Astrocyte (in vitro differentiated cells and primary cell): ENCODE data around the gene ITPK1. TPM values are rescaled to one million over a fixed set of nuclear protein-coding genes. Genes with fewer than 3 reads are reported as not detected.

Experiments
- DNase-seq: peaks from one replicate; pipeline ENCODE4 v3.0.0-alpha.2; 2010; ENCODE audit warnings: low read depth
- FAIRE-seq: peaks from 2 replicates; lab custom pipeline; 2011; peaks lifted over from hg19 to GRCh38; lab: Jason Lieb, UNC
- H2AFZ ChIP-seq: 2 replicates; pipeline ENCODE4 v1.6.0; 2012; ENCODE audit warnings: low read depth, low read length, inconsistent platforms
- H3K27ac ChIP-seq: 2 replicates; pipeline ENCODE4 v1.5.1; 2011; ENCODE audit warnings: low read depth, low read length, inconsistent platforms
- H3K27me3 ChIP-seq: 2 replicates; pipeline ENCODE4 v1.6.0; 2011; ENCODE audit warnings: low read length, inconsistent platforms; ENCODE audit not compliant: insufficient read depth
- H3K36me3 ChIP-seq: 2 replicates; pipeline ENCODE4 v1.5.1; 2011; ENCODE audit warnings: low read length, inconsistent platforms; ENCODE audit not compliant: insufficient read depth
- H3K4me1 ChIP-seq: 2 replicates; pipeline ENCODE4 v1.5.1; 2011; ENCODE audit warnings: low read length, inconsistent platforms; ENCODE audit not compliant: insufficient read depth
- H3K4me2 ChIP-seq: 2 replicates; pipeline ENCODE4 v1.6.0; 2012; ENCODE audit warnings: low read length, inconsistent platforms
- H3K4me3 ChIP-seq: 2 replicates; pipeline ENCODE4 v1.5.1; 2011; ENCODE audit warnings: low read depth, mild to moderate bottlenecking, low read length, inconsistent platforms; ENCODE audit not compliant: insufficient read depth
- H3K79me2 ChIP-seq: 2 replicates; pipeline ENCODE4 v1.6.0; 2012; ENCODE audit warnings: mild to moderate bottlenecking, low read length, inconsistent platforms; ENCODE audit not compliant: insufficient read depth
- H3K9ac ChIP-seq: 2 replicates; pipeline ENCODE4 v1.6.0; 2012; ENCODE audit warnings: mild to moderate bottlenecking, low read length, inconsistent platforms
- H3K9me3 ChIP-seq: 2 replicates; pipeline ENCODE4 v1.5.1; 2012; ENCODE audit warnings: low read depth, mild to moderate bottlenecking, low read length, inconsistent platforms; ENCODE audit not compliant: insufficient read depth
- H4K20me1 ChIP-seq: 2 replicates; pipeline ENCODE4 v1.6.0; 2012; ENCODE audit warnings: low read length, inconsistent platforms; ENCODE audit not compliant: insufficient read depth
- H3K27ac Mint-ChIP-seq: one replicate; pipeline ENCODE4 v1.8.0; 2021; ENCODE audit warnings: mild to moderate bottlenecking, mixed read lengths; ENCODE audit not compliant: unreplicated experiment
- H3K27me3 Mint-ChIP-seq: one replicate; pipeline ENCODE4 v1.8.0; 2021; ENCODE audit warnings: low read depth, mixed read lengths; ENCODE audit not compliant: unreplicated experiment
- H3K36me3 Mint-ChIP-seq: one replicate; pipeline ENCODE4 v1.8.0; 2021; ENCODE audit warnings: low read depth, mixed read lengths; ENCODE audit not compliant: unreplicated experiment
- H3K4me1 Mint-ChIP-seq: one replicate; pipeline ENCODE4 v1.8.0; 2021; ENCODE audit warnings: low read depth, mixed read lengths; ENCODE audit not compliant: unreplicated experiment
- H3K4me3 Mint-ChIP-seq: one replicate; pipeline ENCODE4 v1.8.0; 2021; ENCODE audit warnings: mild to moderate bottlenecking, moderate library complexity, mixed read lengths; ENCODE audit not compliant: unreplicated experiment
- H3K9me3 Mint-ChIP-seq: one replicate; pipeline ENCODE4 v1.8.0; 2021; ENCODE audit warnings: mild to moderate bottlenecking, mixed read lengths; ENCODE audit not compliant: unreplicated experiment
- CTCF ChIP-seq: IDR thresholded peaks from 2 replicates; pipeline ENCODE4 v1.5.1; 2011; ENCODE audit warnings: low read depth, mild to moderate bottlenecking, inconsistent platforms, low read length, moderate library complexity; ENCODE audit not compliant: insufficient read depth
- EZH2 ChIP-seq: IDR thresholded peaks from 2 replicates; pipeline ENCODE4 v1.6.1; 2012; ENCODE audit warnings: mild to moderate bottlenecking, low read length, inconsistent platforms; ENCODE audit not compliant: insufficient read depth
- total RNA-seq: library from RNA; stranded (reverse); gene quantifications from 2 replicates; pipeline ENCODE4 v1.2.1, GENCODE V29; 2021

The ITPK1 gene
- total RNA-seq, 1 donor from 2014 or later = 13.0 TPM

GRCh38 chr14:93047661-93048060, 68.1 kb downstream of the ITPK1 start:
- Histone ChIP-seq H3K79me2 (no peaks in the 10 kb centered on the region), H3K4me2 (no peak overlapping the region), H3K27me3 (peaks cover 27% of the 10 kb centered on the region), H2AFZ (no peak overlapping the region), H4K20me1 (peaks cover 76% of the 10 kb centered on the region), H3K9me3 (no peaks in the 10 kb centered on the region), H3K36me3 (no peaks in the 10 kb centered on the region), H3K9ac (no peak overlapping the region), H3K4me3 (no peak overlapping the region), H3K27ac (no peak overlapping the region), H3K4me1 (peaks cover 39% of the 10 kb centered on the region)
- TF ChIP-seq EZH2 (no peak), CTCF (no peak)
- Mint-ChIP-seq H3K4me3 (no peak overlapping the region), H3K9me3 (peaks cover 5% of the 10 kb centered on the region), H3K27ac (no peak overlapping the region), H3K36me3 (no peaks in the 10 kb centered on the region), H3K4me1 (peaks cover 36% of the 10 kb centered on the region), H3K27me3 (peaks cover 58% of the 10 kb centered on the region)
- FAIRE-seq = no peak
- no peak for DNase-seq

- Mint-ChIP-seq H3K4me3 (no peak overlapping the region), H3K4me1 (peaks cover 36% of the 10 kb centered on the region)
Measured at GRCh38 chr14:93047157-93047556, 68.6 kb downstream of the ITPK1 start.

More at GRCh38 chr14:93047157-93047556, 68.6 kb downstream of the ITPK1 start:
- Histone ChIP-seq H3K36me3 (no peaks in the 10 kb centered on the region), H3K4me2 (no peak overlapping the region), H3K79me2 (no peaks in the 10 kb centered on the region), H4K20me1 (peaks cover 81% of the 10 kb centered on the region), H3K27me3 (peaks cover 26% of the 10 kb centered on the region), H3K9ac (no peak overlapping the region), H3K27ac (no peak overlapping the region), H3K9me3 (no peaks in the 10 kb centered on the region), H3K4me1 (peaks cover 39% of the 10 kb centered on the region), H2AFZ (no peak overlapping the region), H3K4me3 (no peak overlapping the region)
- peaks cover 63% of the 10 kb centered on the region for H3K27me3 Mint-ChIP-seq
- peaks cover 5% of the 10 kb centered on the region for H3K9me3 Mint-ChIP-seq
- TF ChIP-seq EZH2 (no peak), CTCF (no peak)
- no peak overlapping the region for H3K27ac Mint-ChIP-seq
- DNase-seq (no peak), FAIRE-seq (no peak)
- no peaks in the 10 kb centered on the region for H3K36me3 Mint-ChIP-seq
